Epithelial cell of esophagus (primary cell): ENCODE data around the gene MSL1.

Source experiments
- DNase-seq: peaks from one replicate; pipeline ENCODE4 v3.0.0; 2010; ENCODE audit warnings: low read depth
- H3K4me3 ChIP-seq: 2 replicates; pipeline ENCODE4 v1.5.1; 2011; ENCODE audit warnings: mild to moderate bottlenecking, low read length, control low read depth
- CTCF ChIP-seq: IDR thresholded peaks from 2 replicates; pipeline ENCODE4 v1.5.1; 2011; ENCODE audit warnings: low read depth, mild to moderate bottlenecking, low read length, control low read depth, inconsistent platforms; ENCODE audit not compliant: insufficient read depth; ENCODE audit errors: missing control alignments

Gene MSL1

GRCh38 chr17:40097087-40097486 is 24.7 kb upstream of the MSL1 start:
- no peak overlapping the region for H3K4me3 ChIP-seq
- no peak for TF ChIP-seq CTCF

GRCh38 chr17:40097931-40098845 is 23.6 kb upstream of the MSL1 start:
- peak overlapping the region; percentile 30 for H3K4me3 ChIP-seq
- peak; percentile 92 for DNase-seq

More at GRCh38 chr17:40097087-40097486, 24.7 kb upstream of the MSL1 start:
- DNase-seq: no peak

GRCh38 chr17:40098846-40099618 is 22.7 kb upstream of the MSL1 start:
- peak; percentile 100 for DNase-seq
- peak overlapping the region; percentile 95 for H3K4me3 ChIP-seq
- TF ChIP-seq CTCF: no peak

More at GRCh38 chr17:40097931-40098845, 23.6 kb upstream of the MSL1 start:
- no peak for TF ChIP-seq CTCF

- no peak for TF ChIP-seq CTCF
- peak; percentile 20 for DNase-seq
- peak overlapping the region; percentile 95 for H3K4me3 ChIP-seq
Measured at GRCh38 chr17:40099619-40100418, 22.0 kb upstream of the MSL1 start.

GRCh38 chr17:40100419-40100668 is 21.4 kb upstream of the MSL1 start, which contains the start of gene NR1D1:
Gene NR1D1 (minus strand): TSS chr17:40100589. CDS start chr17:40100094, 495 bp downstream.
- DNase-seq: no peak
- no peak for TF ChIP-seq CTCF
- peak within 1 kb of the TSS; percentile 95 for H3K4me3 ChIP-seq

- DNase-seq: peak; percentile 99
- TF ChIP-seq CTCF: no peak
- H3K4me3 ChIP-seq: peak overlapping the region; percentile 95
Measured at GRCh38 chr17:40100669-40101366, 21.0 kb upstream of the MSL1 start.
